ENCODE data around the gene APBA2.

The APBA2 gene

GRCh38 chr15:29110733-29111132 lies 225.0 kb downstream of the APBA2 start:
- no peak for DNase-seq

- no peak for DNase-seq
Observed at GRCh38 chr15:29111705-29112281, 226.0 kb downstream of the APBA2 start.

- no peak for DNase-seq
Observed at GRCh38 chr15:29113336-29114220, 227.8 kb downstream of the APBA2 start.

GRCh38 chr15:29114221-29115092 lies 228.7 kb downstream of the APBA2 start:
- no peak for DNase-seq

GRCh38 chr15:29115093-29115991 lies 229.6 kb downstream of the APBA2 start:
- DNase-seq, result no peak

- no peak for DNase-seq
Observed at GRCh38 chr15:29116970-29117700, 231.4 kb downstream of the APBA2 start.

GRCh38 chr15:29117778-29118177 lies 232.0 kb downstream of the APBA2 start:
- no peak for DNase-seq

- no peak for DNase-seq
Observed at GRCh38 chr15:29119847-29120246, 234.1 kb downstream of the APBA2 start.

GRCh38 chr15:29120593-29121368 lies 235.0 kb downstream of the APBA2 start:
- no peak for DNase-seq

GRCh38 chr15:29121369-29121656 lies 235.5 kb downstream of the APBA2 start:
- DNase-seq, result no peak

GRCh38 chr15:29121907-29122306 lies 236.1 kb downstream of the APBA2 start:
- DNase-seq, result no peak

GRCh38 chr15:29122506-29122905 lies 236.7 kb downstream of the APBA2 start:
- DNase-seq, result no peak

GRCh38 chr15:29123171-29123570 lies 237.4 kb downstream of the APBA2 start:
- DNase-seq, result no peak

GRCh38 chr15:29123991-29124390 lies 238.2 kb downstream of the APBA2 start:
- DNase-seq, result no peak

- DNase-seq, result no peak
Observed at GRCh38 chr15:29124581-29125381, 239.0 kb downstream of the APBA2 start.

- no peak for DNase-seq
Observed at GRCh38 chr15:29125382-29126207, 239.8 kb downstream of the APBA2 start.

- no peak for DNase-seq
Observed at GRCh38 chr15:29126208-29126536, 240.4 kb downstream of the APBA2 start.

GRCh38 chr15:29126821-29127461 lies 241.2 kb downstream of the APBA2 start:
- DNase-seq, result no peak

Measured in SHP77 treated with DMSO at 0.1 percent for 48 hours (cell line).